Parathyroid adenoma (tissue), 2 donors: ENCODE results near the gene FAM193A.

Source experiments
- H2AFZ ChIP-seq: fragments of 300-600 bp; sonication (generic); one replicate; pipeline ENCODE4 v1.7.0; 2017; ENCODE audit warnings: antibody characterized with exemption, mild to moderate bottlenecking
- H3K27ac ChIP-seq: fragments of 300-600 bp; sonication (generic); one replicate; pipeline ENCODE4 v1.7.0; 2017
- H3K27me3 ChIP-seq: fragments of 300-600 bp; sonication (generic); one replicate; pipeline ENCODE4 v1.7.0; 2017; ENCODE audit warnings: low read length; ENCODE audit not compliant: control insufficient read depth, insufficient read depth
- H3K36me3 ChIP-seq: fragments of 300-600 bp; sonication (generic); one replicate; pipeline ENCODE4 v1.7.0; 2017; ENCODE audit warnings: low read length; ENCODE audit not compliant: control insufficient read depth, insufficient read depth
- H3K4me1 ChIP-seq: fragments of 300-600 bp; sonication (generic); one replicate; pipeline ENCODE4 v1.7.0; 2017; ENCODE audit warnings: control low read depth
- H3K4me2 ChIP-seq: fragments of 300-600 bp; sonication (generic); one replicate; pipeline ENCODE4 v1.7.0; 2017; ENCODE audit warnings: low read length
- H3K4me3 ChIP-seq: fragments of 300-600 bp; sonication (generic); one replicate; pipeline ENCODE4 v1.7.0; 2017; ENCODE audit warnings: low read depth, low read length
- H3K79me2 ChIP-seq: fragments of 300-600 bp; sonication (generic); one replicate; pipeline ENCODE4 v1.7.0; 2017; ENCODE audit warnings: control low read depth
- H3K9ac ChIP-seq: fragments of 300-600 bp; sonication (generic); one replicate; pipeline ENCODE4 v1.7.0; 2017; ENCODE audit warnings: mild to moderate bottlenecking
- H3K9me3 ChIP-seq: fragments of 300-600 bp; sonication (generic); one replicate; pipeline ENCODE4 v1.7.0; 2017; ENCODE audit warnings: low read length; ENCODE audit not compliant: control insufficient read depth
- TF ChIP-seq, protein P1 (sequence below): fragments of 300-600 bp; sonication (generic); IDR thresholded peaks from one replicate; pipeline ENCODE4 v1.7.0; 2017; ENCODE audit warnings: antibody characterized with exemption, mild to moderate bottlenecking
- donor health status: primary hyperparathyroidism.

The FAM193A gene

DNA sequence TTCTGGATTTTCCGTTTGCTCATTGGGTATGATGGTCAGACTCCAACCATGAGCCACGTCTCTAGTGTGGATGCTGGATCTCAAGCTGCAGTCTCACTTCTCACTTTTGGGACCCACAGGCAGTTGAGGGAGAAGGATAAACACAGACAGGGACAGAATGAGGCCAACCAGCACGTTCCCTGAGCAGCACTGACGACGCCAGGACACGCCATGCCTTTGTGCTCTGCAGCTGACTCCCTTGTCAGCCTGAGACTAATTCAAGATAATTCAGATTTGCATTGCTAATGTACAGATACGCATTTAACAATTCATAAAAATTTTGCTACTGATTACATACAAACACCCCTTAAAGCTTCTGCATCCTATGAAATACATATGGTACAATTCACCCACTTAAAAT, 106.5 kb downstream of the FAM193A start:
- Histone ChIP-seq H3K4me1 (no peaks in the 10 kb centered on the region), H3K79me2 (no peaks in the 10 kb centered on the region), H3K36me3 (no peaks in the 10 kb centered on the region), H3K9me3 (no peaks in the 10 kb centered on the region), H3K27me3 (no peaks in the 10 kb centered on the region), H3K4me3 (no peak overlapping the region), H3K4me2 (no peak overlapping the region), H3K9ac (no peak overlapping the region), H2AFZ (no peak overlapping the region), H3K27ac (no peak overlapping the region)
- TF ChIP-seq, protein P1, sequence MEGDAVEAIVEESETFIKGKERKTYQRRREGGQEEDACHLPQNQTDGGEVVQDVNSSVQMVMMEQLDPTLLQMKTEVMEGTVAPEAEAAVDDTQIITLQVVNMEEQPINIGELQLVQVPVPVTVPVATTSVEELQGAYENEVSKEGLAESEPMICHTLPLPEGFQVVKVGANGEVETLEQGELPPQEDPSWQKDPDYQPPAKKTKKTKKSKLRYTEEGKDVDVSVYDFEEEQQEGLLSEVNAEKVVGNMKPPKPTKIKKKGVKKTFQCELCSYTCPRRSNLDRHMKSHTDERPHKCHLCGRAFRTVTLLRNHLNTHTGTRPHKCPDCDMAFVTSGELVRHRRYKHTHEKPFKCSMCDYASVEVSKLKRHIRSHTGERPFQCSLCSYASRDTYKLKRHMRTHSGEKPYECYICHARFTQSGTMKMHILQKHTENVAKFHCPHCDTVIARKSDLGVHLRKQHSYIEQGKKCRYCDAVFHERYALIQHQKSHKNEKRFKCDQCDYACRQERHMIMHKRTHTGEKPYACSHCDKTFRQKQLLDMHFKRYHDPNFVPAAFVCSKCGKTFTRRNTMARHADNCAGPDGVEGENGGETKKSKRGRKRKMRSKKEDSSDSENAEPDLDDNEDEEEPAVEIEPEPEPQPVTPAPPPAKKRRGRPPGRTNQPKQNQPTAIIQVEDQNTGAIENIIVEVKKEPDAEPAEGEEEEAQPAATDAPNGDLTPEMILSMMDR: no peak

DNA sequence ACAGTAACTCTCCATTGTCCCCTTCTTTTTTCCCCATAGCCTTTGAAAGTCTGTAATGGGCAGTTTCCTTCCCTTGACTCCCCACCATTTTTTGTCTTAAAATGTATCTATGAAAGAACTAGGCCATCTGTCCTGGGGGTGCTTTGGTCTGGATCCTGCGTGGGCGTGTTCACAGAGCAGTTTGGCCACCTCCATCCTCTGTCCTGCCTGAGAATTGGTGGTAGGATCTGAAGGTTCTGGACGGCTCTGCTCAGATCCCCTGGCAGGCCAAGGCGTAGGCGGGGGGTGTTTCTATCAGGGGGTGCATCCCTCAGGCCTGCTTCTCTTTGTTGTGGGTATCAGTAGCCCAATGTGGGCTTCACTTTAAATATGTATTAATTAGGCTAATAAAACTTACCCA, 107.1 kb downstream of the FAM193A start:
- no peaks in the 10 kb centered on the region for H3K79me2 ChIP-seq
- no peaks in the 10 kb centered on the region for H3K4me1 ChIP-seq
- H3K4me2 ChIP-seq: no peak overlapping the region
- no peak overlapping the region for H3K4me3 ChIP-seq
- TF ChIP-seq, protein P1: no peak
- no peaks in the 10 kb centered on the region for H3K9me3 ChIP-seq
- no peak overlapping the region for H3K9ac ChIP-seq
- no peak overlapping the region for H2AFZ ChIP-seq
- H3K27me3 ChIP-seq: no peaks in the 10 kb centered on the region
- no peaks in the 10 kb centered on the region for H3K36me3 ChIP-seq
- H3K27ac ChIP-seq: no peak overlapping the region

DNA sequence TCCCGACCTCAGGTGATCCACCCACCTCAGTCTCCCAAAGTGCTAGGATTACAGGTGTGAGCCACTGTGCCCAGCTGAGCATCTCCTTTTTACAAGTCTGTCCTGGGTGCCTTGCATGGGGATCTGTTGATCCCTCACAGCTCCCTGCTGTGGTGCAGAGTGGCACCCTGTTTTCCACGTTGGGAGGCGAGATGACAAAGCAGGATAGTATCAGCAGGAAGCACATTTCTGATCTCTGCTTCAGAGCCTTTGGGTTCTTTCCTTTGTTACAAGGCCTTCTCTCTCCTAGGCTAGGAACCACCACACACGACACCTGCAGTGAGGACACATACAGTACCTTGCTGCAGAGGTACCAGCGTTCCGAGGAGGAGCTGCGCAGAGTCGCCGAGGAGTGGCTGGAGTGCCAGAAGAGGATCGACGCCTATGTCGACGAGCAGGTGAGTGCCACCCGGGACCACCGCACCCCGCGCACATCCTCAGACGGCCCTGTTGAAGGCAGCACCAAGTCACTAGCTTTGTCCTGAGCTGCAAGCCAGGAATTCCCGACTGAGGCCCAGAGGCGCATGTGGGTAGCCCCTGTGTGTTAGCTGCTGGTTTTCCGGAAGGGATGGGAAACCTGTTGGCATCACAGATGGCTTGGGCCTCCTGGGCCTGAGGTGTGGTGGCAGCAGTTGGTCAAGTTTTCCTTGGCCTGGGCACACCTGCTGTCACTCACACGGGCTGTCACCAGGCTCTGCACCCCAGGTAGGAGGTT, 110.1 kb downstream of the FAM193A start:
- no peak overlapping the region for H3K4me2 ChIP-seq
- no peaks in the 10 kb centered on the region for H3K4me1 ChIP-seq
- H2AFZ ChIP-seq: no peak overlapping the region
- H3K27me3 ChIP-seq: no peaks in the 10 kb centered on the region
- peaks cover 3% of the 10 kb centered on the region for H3K79me2 ChIP-seq
- H3K27ac ChIP-seq: no peak overlapping the region
- no peaks in the 10 kb centered on the region for H3K9me3 ChIP-seq
- no peak overlapping the region for H3K9ac ChIP-seq
- TF ChIP-seq, protein P1: no peak
- no peak overlapping the region for H3K4me3 ChIP-seq
- H3K36me3 ChIP-seq: no peaks in the 10 kb centered on the region

DNA sequence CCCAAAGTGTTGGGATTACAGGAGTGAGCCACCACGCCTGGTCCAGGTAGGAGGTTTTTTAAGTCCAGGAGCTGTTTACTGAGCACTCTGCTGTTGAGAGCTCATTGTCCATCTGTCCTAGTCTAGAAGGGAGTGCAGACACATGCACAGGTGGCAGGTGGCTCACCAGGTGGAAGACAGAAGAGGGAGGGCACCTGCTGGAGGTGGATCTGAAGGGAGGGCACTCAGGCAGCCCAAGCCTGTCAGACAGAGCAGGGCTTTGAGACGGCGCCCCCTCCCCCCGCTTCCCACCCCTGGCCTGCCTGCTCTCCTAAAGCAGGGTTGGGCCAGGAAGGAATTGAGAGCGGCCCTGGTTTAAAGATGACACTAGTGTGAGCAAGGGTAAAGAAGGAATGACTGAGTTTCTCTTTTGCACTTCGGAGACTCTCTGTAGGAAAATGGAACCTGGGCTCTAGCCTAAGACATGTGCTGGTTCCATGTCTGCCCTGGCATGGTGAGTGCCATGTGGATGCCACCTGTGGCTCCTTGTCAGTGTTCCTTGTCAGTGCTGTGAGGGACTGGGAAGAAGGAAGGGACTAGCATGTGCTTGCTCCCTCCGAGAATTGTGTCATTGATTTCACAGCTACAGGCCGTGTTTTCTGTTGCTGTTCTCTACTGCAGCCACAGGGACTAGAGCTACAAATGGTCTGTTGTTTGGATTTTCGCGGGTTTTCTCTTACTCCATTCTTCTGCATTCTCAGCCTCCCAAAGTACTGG, 111.1 kb downstream of the FAM193A start:
- TF ChIP-seq, protein P1: no peak
- Histone ChIP-seq H3K79me2 (peaks cover 3% of the 10 kb centered on the region), H3K9ac (no peak overlapping the region), H3K27ac (no peak overlapping the region), H3K4me3 (no peak overlapping the region), H2AFZ (no peak overlapping the region), H3K27me3 (no peaks in the 10 kb centered on the region), H3K9me3 (no peaks in the 10 kb centered on the region), H3K36me3 (no peaks in the 10 kb centered on the region), H3K4me1 (no peaks in the 10 kb centered on the region), H3K4me2 (no peak overlapping the region)
